K562 (cell line): ENCODE measurements around the gene MAU2. TPM values are rescaled to one million over a fixed set of nuclear protein-coding genes. Genes with fewer than 3 reads are reported as not detected.

Experiments used
- BRCA1 ChIP-seq, 2 experiments: fragments of 450-650 bp in 1 of 2; sonication (generic) in 1 of 2; formaldehyde crosslinking in 1 of 2; IDR thresholded peaks; 2 replicates each; pipeline versions ENCODE4 v1.5.0 to v1.6.1; 2017 to 2020; ENCODE audit warnings: mild to moderate bottlenecking in 1 of 2, missing genetic modification reagents in 1 of 2
- CBX3 ChIP-seq, 2 experiments: IDR thresholded peaks; 1 replicate in 1 of 2; 2 replicates in 1 of 2; pipeline ENCODE4 v1.6.1; 2012; ENCODE audit warnings: inconsistent platforms in 2 of 2, low read length in 2 of 2, borderline replicate concordance in 1 of 2, control low read depth in 1 of 2
- E2F6 ChIP-seq, 2 experiments: IDR thresholded peaks; 2 replicates each; pipeline ENCODE4 v1.6.1; 2011; ENCODE audit warnings: borderline replicate concordance in 1 of 2, control low read depth in 1 of 2, low read depth in 1 of 2, low read length in 1 of 2, mild to moderate bottlenecking in 1 of 2, mixed read lengths in 1 of 2, moderate library complexity in 1 of 2; ENCODE audit not compliant: insufficient read depth in 1 of 2, insufficient read length in 1 of 2, poor library complexity in 1 of 2, severe bottlenecking in 1 of 2; ENCODE audit errors: extremely low read depth in 1 of 2
- FOSL1 ChIP-seq: fragments of 200-800 bp; sonication (Bioruptor generic); conservative IDR thresholded peaks from 2 replicates; pipeline ENCODE4 v1.6.1; 2016; ENCODE audit warnings: missing genetic modification characterization, missing compliant biosample characterization
- FOXA1 ChIP-seq: fragments of 450-650 bp; IDR thresholded peaks from 2 replicates; pipeline ENCODE4 v1.6.1; 2016; ENCODE audit warnings: mild to moderate bottlenecking, borderline replicate concordance
- HDGF ChIP-seq: fragments of 450-650 bp; IDR thresholded peaks from 2 replicates; pipeline ENCODE4 v1.6.1; 2016
- HIVEP1 ChIP-seq: fragments of 250-450 bp; sonication (Bioruptor Pico); IDR thresholded peaks from 2 replicates; pipeline ENCODE4 v1.4.0; 2020; ENCODE audit warnings: mild to moderate bottlenecking
- LCOR ChIP-seq: sonication (generic); formaldehyde crosslinking; IDR thresholded peaks from 2 replicates; pipeline ENCODE4 v1.8.0; 2022; ENCODE audit warnings: mild to moderate bottlenecking, missing genetic modification reagents
- MNT ChIP-seq, 2 experiments: fragments of 450-650 bp; conservative IDR thresholded peaks; 2 replicates each; pipeline ENCODE4 v1.6.1; 2017; ENCODE audit warnings: mild to moderate bottlenecking in 2 of 2, moderate library complexity in 2 of 2
- PHF20 ChIP-seq: fragments of 450-650 bp; IDR thresholded peaks from 2 replicates; pipeline ENCODE4 v1.6.1; 2018; ENCODE audit not compliant: partially characterized antibody
- PRMT5 ChIP-seq: sonication (generic); formaldehyde crosslinking; IDR thresholded peaks from 2 replicates; pipeline ENCODE4 v1.5.0; 2020; ENCODE audit warnings: missing genetic modification reagents
- SMARCE1 ChIP-seq: fragments of 450-650 bp; IDR thresholded peaks from 2 replicates; pipeline ENCODE4 v1.7.1; 2016; ENCODE audit warnings: mild to moderate bottlenecking
- TAL1 ChIP-seq: fragments of 450-650 bp; IDR thresholded peaks from 2 replicates; pipeline ENCODE4 v1.6.1; 2016; ENCODE audit warnings: mild to moderate bottlenecking
- THRAP3 ChIP-seq: fragments of 450-650 bp; IDR thresholded peaks from 2 replicates; pipeline ENCODE4 v1.6.1; 2016; ENCODE audit warnings: mild to moderate bottlenecking, inconsistent platforms, borderline replicate concordance
- USF1 ChIP-seq: sonication (generic); formaldehyde crosslinking; IDR thresholded peaks from 2 replicates; pipeline ENCODE4 v1.9.0; 2022; ENCODE audit warnings: mild to moderate bottlenecking, missing genetic modification reagents
- ZMIZ1 ChIP-seq, 2 experiments: fragments of 150-350 bp in 1 of 2; IDR thresholded peaks; 2 replicates each; pipeline ENCODE4 v1.6.1; 2012 to 2016; ENCODE audit warnings: low read depth in 2 of 2, low read length in 2 of 2, mild to moderate bottlenecking in 1 of 2, moderate library complexity in 1 of 2
- ZNF12 ChIP-seq: sonication (generic); formaldehyde crosslinking; IDR thresholded peaks from 2 replicates; pipeline ENCODE4 v1.4.0; 2020; ENCODE audit warnings: mild to moderate bottlenecking, missing genetic modification reagents
- ZNF232 ChIP-seq: sonication (generic); formaldehyde crosslinking; IDR thresholded peaks from 2 replicates; pipeline ENCODE4 v1.8.0; 2022; ENCODE audit warnings: mild to moderate bottlenecking, missing genetic modification reagents
- ZNF239 ChIP-seq: fragments of 250-450 bp; sonication (Bioruptor Pico); IDR thresholded peaks from 2 replicates; pipeline ENCODE4 v1.4.0; 2020; ENCODE audit warnings: mild to moderate bottlenecking
- ZNF431 ChIP-seq: sonication (generic); formaldehyde crosslinking; IDR thresholded peaks from 2 replicates; pipeline ENCODE4 v1.8.0; 2022; ENCODE audit warnings: mild to moderate bottlenecking, missing genetic modification reagents
- ZNF511 ChIP-seq: sonication (generic); formaldehyde crosslinking; IDR thresholded peaks from 2 replicates; pipeline ENCODE4 v1.8.0; 2022; ENCODE audit warnings: mild to moderate bottlenecking, missing genetic modification reagents
- polyA plus RNA-seq, 8 experiments: library from polyadenylated mRNA; depleted of rRNA in 4 of 8; stranded (reverse) in 5 of 8; unstranded in 3 of 8; fragments of >200 nt; fragmentation: Nextera tagmentation in 2 of 8; fragmentation: Illumina TruSeq in 1 of 8; extraction: Ambion mirVana in 2 of 8; extraction: Trizol in 1 of 8; gene quantifications; 2 replicates each; pipeline versions ENCODE4 v1.2.1 to v1.2.3, GENCODE V29; 2011 to 2014; ENCODE audit warnings: inconsistent platforms in 1 of 8, missing spikeins in 1 of 8
- total RNA-seq, 7 experiments: library from RNA; depleted of rRNA in 6 of 7; stranded (reverse); fragments of >200 nt in 6 of 7; fragmentation: Illumina TruSeq in 2 of 7; extraction: Trizol in 2 of 7; gene quantifications; 2 replicates each; pipeline versions ENCODE4 v1.2.1 to v1.2.3, GENCODE V29; 2011 to 2021; ENCODE audit warnings: low replicate concordance in 1 of 7

The MAU2 gene
- total and polyA plus RNA-seq, 9 of the 15 experiments (the other 6 are each of a cell fraction or from before 2014, with no cell fraction given) = 1.2 to 48.1 (median 19.4) TPM

GRCh38 chr19:19406878-19407632 is 86.4 kb downstream of the MAU2 start (continued):
- TF ChIP-seq MNT (conservative IDR thresholded peaks at IDR 0.05) (peak in 1 of 2 experiments; percentile 39; a peak in 1 of 4 replicates), ZNF232 (CRISPR knock-in tag) (no peak), FOXA1 (no peak), ZNF12 (CRISPR knock-in tag) (no peak), PRMT5 (no peak), THRAP3 (no peak), E2F6 (IDR thresholded peaks at IDR 0.05; ENCODE audit: borderline replicate concordance in 1 of 2, extremely low read depth in 1 of 2, insufficient read depth in 1 of 2, insufficient read length in 1 of 2, low read depth in 1 of 2, low read length in 1 of 2, poor library complexity in 1 of 2, severe bottlenecking in 1 of 2) (no peak), HDGF (no peak), FOSL1 (0 out of 2 replicates have a peak, but pooled peaks have one; percentile 34), CBX3 (IDR thresholded peaks at IDR 0.05; ENCODE audit: borderline replicate concordance in 1 of 2, low read length in 2 of 2) (no peak), TAL1 (no peak; the same call in 1 of the 2 replicates), SMARCE1 (no peak), LCOR (no peak), ZNF511 (no peak), ZNF239 (CRISPR knock-in tag) (peak; percentile 45; the same call in 1 of the 2 replicates), USF1 (no peak), ZNF431 (no peak), ZMIZ1 (IDR thresholded peaks at IDR 0.05; ENCODE audit: low read depth in 2 of 2, low read length in 2 of 2) (no peak), BRCA1 (IDR thresholded peaks at IDR 0.05) (no peak), BRCA1 (CRISPR knock-in tag; IDR thresholded peaks at IDR 0.05) (no peak), PHF20 (no peak), HIVEP1 (no peak)
